T-helper 1 cell treated with Interleukin-12 subunit alpha and Interleukin-12 subunit beta and Interleukin-4 antibody, amounts not matched to agents 30 μg/mL and 1 μg/mL, for 36 hours (primary cell): Measurements from ENCODE around the gene BAZ1A.

Experiments used
- H3K27ac Mint-ChIP-seq: one replicate; pipeline ENCODE4 v1.8.0; 2021; ENCODE audit warnings: mild to moderate bottlenecking, mixed read lengths
- H3K27me3 Mint-ChIP-seq: one replicate; pipeline ENCODE4 v1.8.0; 2021; ENCODE audit warnings: low read depth, mixed read lengths
- H3K36me3 Mint-ChIP-seq: one replicate; pipeline ENCODE4 v1.8.0; 2021; ENCODE audit warnings: low read depth, mixed read lengths
- H3K4me1 Mint-ChIP-seq: one replicate; pipeline ENCODE4 v1.8.0; 2021; ENCODE audit warnings: low read depth, mixed read lengths
- H3K4me3 Mint-ChIP-seq: one replicate; pipeline ENCODE4 v1.8.0; 2021; ENCODE audit warnings: mild to moderate bottlenecking, moderate library complexity, mixed read lengths
- H3K9me3 Mint-ChIP-seq: one replicate; pipeline ENCODE4 v1.8.0; 2021; ENCODE audit warnings: mixed read lengths

Gene BAZ1A

DNA sequence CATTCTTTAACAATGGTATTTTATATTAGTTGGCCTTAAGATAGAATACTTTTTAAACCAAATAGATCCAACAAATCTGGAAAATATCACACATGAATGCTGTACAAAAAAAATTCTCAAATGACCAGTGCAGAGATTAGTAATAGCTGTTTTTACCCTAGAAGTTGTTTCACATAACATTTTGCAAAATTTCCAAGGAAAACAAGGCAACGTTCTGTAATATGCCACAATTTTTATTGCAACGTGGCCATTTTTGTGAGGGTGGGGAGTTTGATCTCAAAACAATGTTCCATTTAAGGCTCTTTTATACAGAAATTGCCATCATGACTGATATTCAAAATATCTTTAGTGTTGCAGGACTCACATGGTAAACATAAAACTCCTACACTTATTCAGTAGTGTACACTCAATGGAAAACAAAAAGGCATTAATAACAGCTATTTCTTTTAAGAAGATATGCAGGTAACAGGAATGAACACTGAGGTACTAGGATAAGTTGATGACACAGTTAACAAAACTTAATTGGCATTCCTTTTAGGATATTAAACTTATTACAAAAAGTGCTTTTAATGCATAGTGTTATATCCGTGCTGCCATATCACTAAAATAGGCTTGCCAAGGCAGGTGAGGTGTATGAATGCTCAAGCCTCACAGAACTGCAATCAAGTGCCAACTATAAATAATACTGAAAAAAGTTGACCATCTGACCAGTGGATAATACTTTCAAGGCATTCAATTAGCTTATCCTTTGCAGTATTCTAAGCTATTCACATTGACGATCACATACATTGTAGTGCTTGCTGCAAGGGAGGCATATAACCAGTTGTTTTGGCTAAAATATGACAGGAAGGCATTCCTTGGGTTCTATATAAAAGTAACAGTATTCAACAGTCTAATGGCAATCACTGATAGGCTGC lies 163.1 kb downstream of the BAZ1A start:
- Mint-ChIP-seq H3K4me1 (peaks cover 22% of the 10 kb centered on the region), H3K27me3 (peaks cover under 1% of the 10 kb centered on the region), H3K36me3 (peaks cover 15% of the 10 kb centered on the region), H3K4me3 (no peak overlapping the region), H3K27ac (no peak overlapping the region), H3K9me3 (no peaks in the 10 kb centered on the region)

GRCh38 chr14:34711169-34711568 lies 164.0 kb downstream of the BAZ1A start:
- H3K27ac Mint-ChIP-seq: no peak overlapping the region
- no peaks in the 10 kb centered on the region for H3K9me3 Mint-ChIP-seq
- H3K4me1 Mint-ChIP-seq: peaks cover 22% of the 10 kb centered on the region
- H3K36me3 Mint-ChIP-seq: peaks cover 15% of the 10 kb centered on the region
- no peak overlapping the region for H3K4me3 Mint-ChIP-seq
- H3K27me3 Mint-ChIP-seq: no peaks in the 10 kb centered on the region

GRCh38 chr14:34710744-34711143 lies 164.4 kb downstream of the BAZ1A start:
- Mint-ChIP-seq H3K36me3 (peaks cover 15% of the 10 kb centered on the region), H3K4me3 (no peak overlapping the region), H3K27ac (no peak overlapping the region), H3K4me1 (peaks cover 21% of the 10 kb centered on the region), H3K27me3 (no peaks in the 10 kb centered on the region), H3K9me3 (no peaks in the 10 kb centered on the region)

GRCh38 chr14:34710006-34710405 lies 165.2 kb downstream of the BAZ1A start:
- Mint-ChIP-seq H3K27ac (no peak overlapping the region), H3K4me3 (no peak overlapping the region), H3K27me3 (no peaks in the 10 kb centered on the region), H3K4me1 (peaks cover 16% of the 10 kb centered on the region), H3K36me3 (peaks cover 15% of the 10 kb centered on the region), H3K9me3 (no peaks in the 10 kb centered on the region)

GRCh38 chr14:34707722-34708121 lies 167.4 kb downstream of the BAZ1A start:
- peaks cover 7% of the 10 kb centered on the region for H3K36me3 Mint-ChIP-seq
- no peak overlapping the region for H3K27ac Mint-ChIP-seq
- no peaks in the 10 kb centered on the region for H3K27me3 Mint-ChIP-seq
- peaks cover 4% of the 10 kb centered on the region for H3K4me1 Mint-ChIP-seq
- H3K4me3 Mint-ChIP-seq: no peak overlapping the region
- no peaks in the 10 kb centered on the region for H3K9me3 Mint-ChIP-seq
